HCT116 (cell line): ENCODE measurements around the gene CAVIN2. TPM values are rescaled to one million over a fixed set of nuclear protein-coding genes. Genes with fewer than 3 reads are reported as not detected.

Experiments
- ATAC-seq: fragments of 200-7000 bp; cut with Tn5 transposase; 2 replicates; pipeline ENCODE4 v1.9.1; 2020; ENCODE audit warnings: mild to moderate bottlenecking, moderate library complexity
- BruUV-seq: library from RNA; stranded (reverse); fragments of 400-500 nt; replicated peaks from 2 replicates; lab custom pipeline; 2021; lab: Mats Ljungman, UMichigan
- CTCF ChIA-PET: fragments of 300-600 bp; sonication (Branson Sonifier 250); formaldehyde crosslinking; loops from one replicate; lab custom pipeline; 2021; ENCODE audit warnings: antibody characterized with exemption; lab: Charles Lee
- POLR2A ChIA-PET: fragments of 300-600, 350-600 bp; sonication (Branson Sonifier 250); formaldehyde crosslinking; loops from one replicate; lab custom pipeline; 2021; ENCODE audit warnings: antibody characterized with exemption; lab: Charles Lee
- RAD21 ChIA-PET, 2 experiments: fragments of 300-600 bp; sonication (Branson Sonifier 250); formaldehyde crosslinking; loops; one replicate each; lab custom pipeline; 2023; ENCODE audit warnings: low total read pairs in 2 of 2; ENCODE audit not compliant: uncharacterized antibody in 2 of 2, unreplicated experiment in 2 of 2, low non-redundant PET in 1 of 2; lab: Charles Lee
- DNase-seq: peaks from one replicate; pipeline ENCODE4 v3.0.0-alpha.2; 2010; ENCODE audit warnings: low read depth, low spot score
- H2AFZ ChIP-seq: fragments of 200-600 bp; shearing (Covaris generic), sonication (generic); 2 replicates; pipeline ENCODE4 v1.6.1; 2017; ENCODE audit warnings: low read depth, mixed run types, mixed read lengths, antibody characterized with exemption, low read length; ENCODE audit not compliant: poor library complexity, severe bottlenecking
- H3K27ac ChIP-seq: 2 replicates; pipeline ENCODE4 v1.5.1; 2012; ENCODE audit warnings: low read depth, low read length
- H3K27me3 ChIP-seq: fragments of 200-600 bp; sonication (generic); 2 replicates; pipeline ENCODE4 v1.6.1; 2016; ENCODE audit warnings: mixed run types, low read length, mixed read lengths; ENCODE audit not compliant: insufficient read depth
- H3K36me3 ChIP-seq, 2 experiments: fragments of 200-500 bp in 1 of 2; fragments of 200-600 bp in 1 of 2; sonication (Bioruptor generic) in 1 of 2; sonication (generic) in 1 of 2; 2 replicates each; pipeline versions ENCODE4 v1.5.1 to v1.6.1; 2014 to 2016; ENCODE audit warnings: low read length in 2 of 2, inconsistent platforms in 1 of 2, mixed read lengths in 1 of 2, mixed run types in 1 of 2; ENCODE audit not compliant: insufficient read depth in 2 of 2, control insufficient read depth in 1 of 2
- H3K4me1 ChIP-seq, 2 experiments: fragments of 200-600 bp in 1 of 2; sonication (generic) in 1 of 2; 2 replicates each; pipeline versions ENCODE4 v1.5.1 to v1.6.1; 2012 to 2017; ENCODE audit warnings: low read length in 2 of 2, inconsistent platforms in 1 of 2, mild to moderate bottlenecking in 1 of 2, mixed read lengths in 1 of 2, mixed run types in 1 of 2, moderate library complexity in 1 of 2; ENCODE audit not compliant: insufficient read depth in 2 of 2, control insufficient read depth in 1 of 2
- H3K4me2 ChIP-seq: fragments of 200-600 bp; sonication (generic); 2 replicates; pipeline ENCODE4 v1.6.1; 2017; ENCODE audit warnings: mixed run types, low read length, mixed read lengths
- H3K4me3 ChIP-seq, 2 experiments: fragments of 200-600 bp in 1 of 2; sonication (generic) in 1 of 2; replicated peaks in 1 of 2; 2 replicates each; pipeline ENCODE4 v1.5.1; 2011 to 2016; ENCODE audit warnings: low read length in 2 of 2, control low read depth in 1 of 2, low read depth in 1 of 2, mild to moderate bottlenecking in 1 of 2, mixed read lengths in 1 of 2, mixed run types in 1 of 2
- H3K79me2 ChIP-seq: fragments of 200-600 bp; sonication (generic); 2 replicates; pipeline ENCODE4 v1.6.1; 2017; ENCODE audit warnings: mild to moderate bottlenecking, mixed run types, low read length, moderate library complexity, mixed read lengths; ENCODE audit not compliant: insufficient read depth
- H3K9ac ChIP-seq: fragments of 200-600 bp; sonication (generic); 2 replicates; pipeline ENCODE4 v1.6.1; 2016; ENCODE audit warnings: low read length, mixed read lengths
- H3K9me2 ChIP-seq: fragments of 200-600 bp; sonication (generic), shearing (Covaris generic); 2 replicates; pipeline ENCODE4 v1.6.1; 2017; ENCODE audit warnings: mixed run types, mild to moderate bottlenecking, moderate library complexity; ENCODE audit not compliant: insufficient read depth
- H3K9me3 ChIP-seq, 2 experiments: fragments of 200-500 bp in 1 of 2; fragments of 200-600 bp in 1 of 2; sonication (Bioruptor generic) in 1 of 2; sonication (generic) in 1 of 2; 2 replicates each; pipeline ENCODE4 v1.6.1; 2014 to 2017; ENCODE audit warnings: low read length in 2 of 2, mixed read lengths in 2 of 2, inconsistent platforms in 1 of 2, low read depth in 1 of 2, mild to moderate bottlenecking in 1 of 2, mixed run types in 1 of 2, moderate library complexity in 1 of 2; ENCODE audit not compliant: control insufficient read depth in 1 of 2, insufficient read depth in 1 of 2
- H4K20me1 ChIP-seq: fragments of 200-600 bp; sonication (generic), shearing (Covaris generic); 2 replicates; pipeline ENCODE4 v1.6.1; 2017; ENCODE audit warnings: mixed run types, mild to moderate bottlenecking, moderate library complexity; ENCODE audit not compliant: insufficient read depth
- ATF3 ChIP-seq: IDR thresholded peaks from 2 replicates; pipeline ENCODE4 v1.6.1; 2012
- CEBPB ChIP-seq: IDR thresholded peaks from 2 replicates; pipeline ENCODE4 v1.6.1; 2012; ENCODE audit warnings: low read depth
- EGR1 ChIP-seq: IDR thresholded peaks from 2 replicates; pipeline ENCODE4 v1.6.1; 2012; ENCODE audit warnings: low read depth
- EZH2 ChIP-seq: fragments of 200-600 bp; sonication (generic); IDR thresholded peaks from 2 replicates; pipeline ENCODE4 v1.6.1; 2017; ENCODE audit warnings: antibody characterized with exemption, mixed run types
- EZH2phosphoT487 ChIP-seq: fragments of 200-600 bp; IDR thresholded peaks from 2 replicates; pipeline ENCODE4 v1.6.1; 2018; ENCODE audit warnings: antibody characterized with exemption, borderline replicate concordance
- FOSL1 ChIP-seq: IDR thresholded peaks from 2 replicates; pipeline ENCODE4 v1.6.1; 2012; ENCODE audit warnings: low read depth
- JUND ChIP-seq: IDR thresholded peaks from 2 replicates; pipeline ENCODE4 v1.6.1; 2012
- MAX ChIP-seq: IDR thresholded peaks from 2 replicates; pipeline ENCODE4 v1.6.1; 2012
- SIN3A ChIP-seq: IDR thresholded peaks from 2 replicates; pipeline ENCODE4 v1.6.1; 2012; ENCODE audit warnings: low read depth
- SP1 ChIP-seq: IDR thresholded peaks from 2 replicates; pipeline ENCODE4 v1.6.1; 2012; ENCODE audit warnings: low read depth
- TCF7L2 ChIP-seq: IDR thresholded peaks from 2 replicates; pipeline ENCODE4 v1.7.0; 2011; ENCODE audit warnings: borderline replicate concordance, inconsistent platforms; ENCODE audit not compliant: insufficient read depth, insufficient read length; ENCODE audit errors: extremely low read depth
- ZFX ChIP-seq: fragments of 450-650 bp; IDR thresholded peaks from 2 replicates; pipeline ENCODE4 v1.6.1; 2017
- ZNF274 ChIP-seq: fragments of 200-500 bp; sonication (Bioruptor generic); IDR thresholded peaks from 2 replicates; pipeline ENCODE4 v1.6.1; 2014; ENCODE audit warnings: mild to moderate bottlenecking, low read depth, low read length, inconsistent platforms
- intact Hi-C: fragments of 100-400 bp; cut with micrococcal nuclease; formaldehyde crosslinking; loops from 2 replicates; pipeline ENCODE4 v1.10.0; 2022
- total RNA-seq: library from RNA; stranded (reverse); gene quantifications from one replicate; pipeline ENCODE4 v1.2.1, GENCODE V29; 2021; ENCODE audit not compliant: unreplicated experiment
- TF ChIP-seq, protein P1 (sequence below): IDR thresholded peaks from 2 replicates; pipeline ENCODE4 v1.6.1; 2011; ENCODE audit warnings: mild to moderate bottlenecking, low read length, moderate library complexity; ENCODE audit not compliant: insufficient replicate concordance; ENCODE audit errors: extremely low read depth

CAVIN2 gene
- total RNA-seq, 1 experiment from 2014 or later = 0.27 TPM

DNA sequence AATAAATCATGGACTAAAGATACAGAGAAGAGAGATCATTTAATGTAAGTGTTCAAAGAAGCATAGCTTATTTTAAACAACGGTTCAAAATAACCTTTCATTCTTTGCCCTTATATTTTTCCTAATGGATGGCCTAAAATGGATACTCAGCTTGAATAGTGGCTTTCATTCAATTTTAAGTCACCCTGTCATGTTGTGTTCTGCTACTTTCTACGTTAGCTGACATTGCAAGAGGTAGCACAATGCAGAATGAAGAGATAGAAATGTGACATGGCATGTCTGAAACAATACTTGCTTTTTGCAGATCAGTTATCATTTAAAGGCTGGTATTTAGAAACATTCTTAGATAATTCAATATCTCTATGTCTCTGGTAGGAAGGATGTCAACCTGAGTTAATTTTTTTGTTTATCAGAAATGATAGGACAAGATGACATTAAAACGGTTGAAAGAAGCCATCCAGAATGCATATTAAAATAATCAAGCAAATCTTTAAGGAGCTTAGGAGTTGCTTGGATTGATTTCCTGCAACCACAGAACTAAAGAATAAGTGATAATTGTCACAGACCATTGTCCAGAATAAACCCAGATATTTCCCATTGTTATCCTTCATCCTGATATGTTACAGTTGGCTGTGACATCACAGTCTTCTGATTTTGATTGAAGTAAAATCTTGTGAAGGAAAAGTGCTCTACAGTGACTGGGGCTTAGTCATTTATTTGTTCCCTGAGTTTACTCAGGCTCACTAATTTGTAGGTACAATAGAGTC lies 41.7 kb upstream of the CAVIN2 start:
- ChIA-PET POLR2A (no interaction called here), CTCF (interaction anchor here (1.2 kb wide), 1 partner anchor 18 kb away, joined by 3 read pairs; no protein-coding TSS in a partner anchor), RAD21 (no interaction called here)
- Histone ChIP-seq H3K9me3 (no peaks in the 10 kb centered on the region), H3K9ac (no peak overlapping the region), H3K27me3 (no peaks in the 10 kb centered on the region), H3K4me3 (no peak overlapping the region), H3K27ac (no peak overlapping the region), H3K4me2 (no peak overlapping the region), H4K20me1 (no peaks in the 10 kb centered on the region), H3K4me1 (peaks cover 0 to 6% of the 10 kb centered on the region in 2 experiments; a peak in 2 of 4 replicates), H2AFZ (no peak overlapping the region), H3K9me2 (no peaks in the 10 kb centered on the region), H3K79me2 (no peaks in the 10 kb centered on the region), H3K36me3 (no peaks in the 10 kb centered on the region)
- DNase-seq (no peak), ATAC-seq (no peak)
- intact Hi-C loops = no loop called here
- TF ChIP-seq, protein P1, sequence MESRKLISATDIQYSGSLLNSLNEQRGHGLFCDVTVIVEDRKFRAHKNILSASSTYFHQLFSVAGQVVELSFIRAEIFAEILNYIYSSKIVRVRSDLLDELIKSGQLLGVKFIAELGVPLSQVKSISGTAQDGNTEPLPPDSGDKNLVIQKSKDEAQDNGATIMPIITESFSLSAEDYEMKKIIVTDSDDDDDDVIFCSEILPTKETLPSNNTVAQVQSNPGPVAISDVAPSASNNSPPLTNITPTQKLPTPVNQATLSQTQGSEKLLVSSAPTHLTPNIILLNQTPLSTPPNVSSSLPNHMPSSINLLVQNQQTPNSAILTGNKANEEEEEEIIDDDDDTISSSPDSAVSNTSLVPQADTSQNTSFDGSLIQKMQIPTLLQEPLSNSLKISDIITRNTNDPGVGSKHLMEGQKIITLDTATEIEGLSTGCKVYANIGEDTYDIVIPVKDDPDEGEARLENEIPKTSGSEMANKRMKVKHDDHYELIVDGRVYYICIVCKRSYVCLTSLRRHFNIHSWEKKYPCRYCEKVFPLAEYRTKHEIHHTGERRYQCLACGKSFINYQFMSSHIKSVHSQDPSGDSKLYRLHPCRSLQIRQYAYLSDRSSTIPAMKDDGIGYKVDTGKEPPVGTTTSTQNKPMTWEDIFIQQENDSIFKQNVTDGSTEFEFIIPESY = no peak
- no peak for TF ChIP-seq EZH2
- TF ChIP-seq SIN3A = no peak
- TF ChIP-seq TCF7L2 = no peak
- TF ChIP-seq JUND = no peak
- no peak for TF ChIP-seq MAX
- no peak for TF ChIP-seq SP1
- TF ChIP-seq ATF3 = no peak
- TF ChIP-seq FOSL1 = no peak
- no peak for TF ChIP-seq EGR1
- no peak for TF ChIP-seq CEBPB
- no peak for TF ChIP-seq EZH2phosphoT487
- no peak for TF ChIP-seq ZFX
- TF ChIP-seq ZNF274 = no peak
- no TSS peak for BruUV-seq
